ENCODE measurements around the gene LGALS9B. TPM values are rescaled to one million over a fixed set of nuclear protein-coding genes. Genes with fewer than 3 reads are reported as not detected.
"Not testable (repeated sequence)": the region's sequence is repeated elsewhere in the genome, so short reads cannot be mapped to it uniquely, and the experiment has no call there.

The LGALS9B gene
- total and polyA plus RNA-seq, 7 donors = not detected

DNA sequence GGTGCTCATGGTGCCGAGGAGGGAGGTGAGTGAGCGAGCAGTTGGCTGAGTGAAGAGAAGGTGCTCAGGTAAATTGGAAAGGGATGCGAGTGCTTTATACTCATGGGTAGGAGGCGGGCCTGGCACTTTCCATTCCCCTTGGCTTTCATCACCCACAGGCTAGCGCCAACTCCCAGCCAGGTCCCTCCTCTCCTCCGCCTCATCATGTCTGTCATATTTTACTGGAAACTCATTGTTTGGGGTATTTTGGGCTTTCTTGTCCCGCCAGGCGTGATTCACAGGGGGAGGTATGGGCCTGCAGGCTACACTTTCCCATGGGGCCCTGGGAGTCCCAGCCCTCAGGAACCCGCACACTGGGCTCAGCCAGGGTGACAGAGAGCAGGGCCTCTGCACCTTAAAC is 26.8 kb upstream of the LGALS9B start:
- H3K36me3 ChIP-seq (ENCODE audit: insufficient read depth in 1 of 2, low read depth in 1 of 2); DNase-seq; H3K27ac ChIP-seq; H3K4me1 ChIP-seq; H3K4me3 ChIP-seq; H3K27me3 ChIP-seq (ENCODE audit: insufficient read depth in 3 of 3, low read length in 2 of 3); intact Hi-C loops (cut with DNase I); ATAC-seq; H3K9me3 ChIP-seq: not testable (repeated sequence)
- 89 to 100% (median 91%) methylated on average over 2 to 5 of the region's 9 CpGs for WGBS, 3 donors

DNA sequence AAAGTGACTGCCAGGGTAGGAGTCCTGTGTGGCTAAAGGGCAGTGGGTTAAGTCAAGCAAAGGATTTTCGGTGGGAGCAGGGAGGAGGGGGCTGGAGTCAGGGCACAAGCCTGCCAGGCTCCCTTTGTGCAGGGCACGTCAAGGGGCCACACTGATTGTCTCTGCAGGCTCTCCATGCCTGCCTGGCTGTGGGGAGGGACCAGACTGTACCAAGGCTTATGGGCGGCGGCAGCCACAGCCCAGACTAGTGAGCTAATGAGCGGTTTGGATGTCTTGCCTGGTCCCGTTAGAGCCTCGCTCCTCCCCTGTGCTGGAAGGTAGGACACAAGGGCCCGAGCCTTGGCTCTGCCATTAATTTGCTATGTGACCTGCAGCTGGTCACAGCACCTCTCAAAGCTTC is 25.6 kb upstream of the LGALS9B start:
- DNase-seq; H3K4me3 ChIP-seq; H3K9me3 ChIP-seq; ATAC-seq; H3K36me3 ChIP-seq (ENCODE audit: insufficient read depth in 1 of 2, low read depth in 1 of 2); H3K27me3 ChIP-seq (ENCODE audit: insufficient read depth in 3 of 3, low read length in 2 of 3); H3K4me1 ChIP-seq; intact Hi-C loops (cut with DNase I); H3K27ac ChIP-seq: not testable (repeated sequence)
- 73 to 84% (median 74%) methylated on average over 4 to 6 of the region's 8 CpGs for WGBS, 3 donors

DNA sequence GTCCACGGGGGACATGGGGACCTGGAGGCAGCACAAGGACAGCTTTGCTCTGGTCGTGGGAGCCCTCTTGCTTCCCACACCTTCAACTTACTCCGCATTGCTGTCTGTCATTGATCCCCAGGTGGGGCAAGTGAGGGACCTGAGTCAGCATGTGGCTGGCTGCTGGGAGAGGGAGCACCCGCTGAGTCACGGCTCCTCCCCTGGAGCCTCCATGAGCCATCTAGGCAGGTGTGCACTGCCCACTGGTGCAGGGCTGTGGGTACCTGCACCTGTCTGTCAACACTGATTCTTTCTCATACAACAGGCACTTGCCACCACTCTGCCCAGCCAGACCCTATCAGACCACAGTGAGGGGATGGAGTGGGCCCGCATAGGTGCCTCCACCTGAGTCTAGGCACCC is 24.8 kb upstream of the LGALS9B start:
- H3K9me3 ChIP-seq; H3K27me3 ChIP-seq (ENCODE audit: insufficient read depth in 3 of 3, low read length in 2 of 3); H3K36me3 ChIP-seq (ENCODE audit: insufficient read depth in 1 of 2, low read depth in 1 of 2); ATAC-seq; H3K27ac ChIP-seq; H3K4me1 ChIP-seq; H3K4me3 ChIP-seq; DNase-seq; intact Hi-C loops (cut with DNase I): not testable (repeated sequence)
- 66 to 100% (median 73%) methylated on average over 1 to 3 of the region's 6 CpGs for WGBS, 3 donors

DNA sequence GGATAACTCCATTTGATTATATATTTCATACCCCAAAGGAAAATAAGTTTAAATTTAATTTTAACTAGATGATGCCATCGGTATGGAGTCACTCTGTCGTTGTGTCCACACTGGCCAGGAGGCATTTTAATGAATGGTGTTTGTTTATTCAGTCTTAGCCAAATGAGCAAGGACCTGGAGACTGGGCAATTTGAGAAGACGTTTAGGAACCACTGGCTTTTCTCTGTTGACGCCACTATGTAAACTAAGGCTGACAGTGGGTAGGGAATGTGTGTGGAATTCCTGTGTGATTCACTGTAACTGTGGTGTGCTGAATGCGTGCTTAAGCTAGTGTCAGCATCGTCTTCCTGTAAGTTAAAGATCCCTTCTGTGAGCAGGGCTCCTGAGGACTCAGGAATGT is 17.6 kb upstream of the LGALS9B start:
- H3K4me1 ChIP-seq; H3K36me3 ChIP-seq (ENCODE audit: insufficient read depth in 1 of 2, low read depth in 1 of 2); DNase-seq; H3K27me3 ChIP-seq (ENCODE audit: insufficient read depth in 3 of 3, low read length in 2 of 3); H3K9me3 ChIP-seq; H3K4me3 ChIP-seq; intact Hi-C loops (cut with DNase I); H3K27ac ChIP-seq; ATAC-seq: not testable (repeated sequence)
- WGBS, 3 donors = 19 to 32% (median 22%) methylated on average over 4 to 5 of the region's 6 CpGs

DNA sequence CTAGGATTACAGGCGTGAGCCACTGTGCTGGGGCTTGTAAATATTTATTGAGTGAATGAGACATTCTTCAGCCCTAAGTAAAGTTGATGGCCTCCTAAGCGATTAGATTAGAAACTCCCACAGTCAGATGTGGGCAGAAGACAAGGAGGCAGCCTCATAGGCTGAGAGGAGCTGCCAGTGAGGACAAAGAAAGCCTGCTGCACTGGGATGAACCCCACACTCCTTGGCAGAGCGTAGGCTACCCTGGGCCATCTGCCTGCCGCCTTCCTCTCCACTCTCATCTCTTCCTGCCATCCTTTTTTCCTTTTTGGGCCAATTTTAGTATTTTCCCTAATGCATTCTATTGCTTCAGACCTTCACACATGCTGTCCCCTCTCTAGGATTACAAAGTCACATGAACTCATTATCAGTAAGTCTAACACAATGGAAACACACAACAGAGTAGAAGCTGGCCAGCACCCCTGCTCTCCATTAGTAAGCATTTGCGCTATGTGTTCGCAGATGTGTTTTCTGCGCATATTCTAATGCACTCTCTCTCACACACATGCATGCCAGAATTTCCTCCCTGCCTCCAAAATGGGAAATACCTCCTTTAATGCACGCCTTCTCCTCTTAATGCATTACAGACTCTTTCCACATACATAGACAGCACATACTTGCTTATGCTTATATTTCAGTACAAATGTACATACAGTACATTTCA is 12.7 kb upstream of the LGALS9B start:
- ATAC-seq; H3K36me3 ChIP-seq (ENCODE audit: insufficient read depth in 1 of 2, low read depth in 1 of 2); H3K27me3 ChIP-seq (ENCODE audit: insufficient read depth in 3 of 3, low read length in 2 of 3); H3K4me3 ChIP-seq; H3K27ac ChIP-seq; H3K9me3 ChIP-seq; DNase-seq; intact Hi-C loops (cut with DNase I); H3K4me1 ChIP-seq: not testable (repeated sequence)
- 79 to 83% (median 81%) methylated on average over 4 to 6 of the region's 8 CpGs for WGBS, 3 donors

DNA sequence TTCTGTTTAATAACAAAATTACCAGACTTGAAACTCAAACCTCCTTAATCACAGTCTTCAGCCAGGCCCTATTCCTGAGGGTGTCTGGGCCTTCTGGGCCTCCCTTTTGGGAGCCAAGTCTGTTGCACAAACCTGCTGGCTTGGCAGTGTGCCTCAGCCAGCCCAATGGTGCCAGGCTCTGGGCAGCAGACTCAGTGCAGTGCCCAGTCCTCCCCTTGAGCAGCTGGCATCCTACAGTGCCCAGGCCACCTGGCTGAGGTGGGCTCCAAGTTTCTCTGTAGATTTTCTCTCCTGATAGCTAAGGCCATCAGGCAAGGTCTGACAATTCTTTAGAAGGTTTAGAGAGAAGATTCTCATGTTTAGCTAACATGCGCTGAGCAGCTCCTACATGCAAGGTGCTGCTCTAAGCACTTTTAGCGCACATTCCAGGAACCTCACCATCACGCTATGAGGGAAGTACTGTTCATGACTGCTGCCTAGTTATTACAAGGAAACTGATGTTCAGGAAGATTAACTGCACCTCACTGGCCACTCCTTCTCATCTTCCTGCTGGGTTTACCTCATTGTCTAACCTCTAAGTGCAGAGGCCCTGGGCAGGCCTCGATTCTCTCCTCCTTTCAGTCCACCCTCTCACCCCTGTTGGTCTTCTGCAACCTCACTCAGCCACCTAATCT is 10.2 kb upstream of the LGALS9B start:
- H3K9me3 ChIP-seq; DNase-seq; H3K27ac ChIP-seq; H3K4me3 ChIP-seq; intact Hi-C loops (cut with DNase I); H3K27me3 ChIP-seq (ENCODE audit: insufficient read depth in 3 of 3, low read length in 2 of 3); ATAC-seq; H3K36me3 ChIP-seq (ENCODE audit: insufficient read depth in 1 of 2, low read depth in 1 of 2); H3K4me1 ChIP-seq: not testable (repeated sequence)
- 73 to 82% (median 76%) methylated on average over 2 to 3 of the region's 4 CpGs for WGBS, 3 donors

DNA sequence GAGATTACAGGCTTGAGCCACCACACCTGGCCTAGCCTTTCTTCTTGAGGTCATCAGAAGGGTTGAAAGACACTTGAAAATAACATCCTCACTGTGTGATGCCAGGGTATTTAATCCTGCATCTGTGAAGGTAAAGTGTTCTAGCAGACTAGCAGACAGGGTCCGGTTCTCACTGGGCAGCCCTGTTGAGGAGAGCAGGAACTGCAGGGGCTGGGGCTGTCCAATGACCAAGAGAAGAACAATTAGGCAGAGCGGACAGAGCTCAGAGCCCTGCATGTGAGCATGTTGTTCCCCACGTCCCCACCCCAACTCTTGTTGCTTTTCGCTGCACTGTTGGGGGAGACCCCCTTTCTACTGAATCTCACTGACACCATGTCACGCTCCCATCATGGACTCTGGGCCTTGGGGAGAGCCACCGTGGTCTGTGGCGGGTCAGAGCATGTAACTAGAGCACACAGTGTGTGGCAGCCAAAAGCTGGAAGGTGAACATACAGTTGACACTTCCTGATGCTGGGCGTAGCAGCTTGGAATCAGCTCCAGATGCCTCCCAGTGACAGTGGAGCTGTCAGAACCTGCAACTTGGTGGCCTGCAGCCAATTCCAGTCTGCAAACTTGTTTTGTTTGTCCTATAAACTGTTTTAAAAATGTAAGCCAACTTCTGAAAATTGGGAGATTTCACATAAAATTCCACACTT is 7.9 kb upstream of the LGALS9B start:
- intact Hi-C loops (cut with DNase I) = not testable (repeated sequence)

DNA sequence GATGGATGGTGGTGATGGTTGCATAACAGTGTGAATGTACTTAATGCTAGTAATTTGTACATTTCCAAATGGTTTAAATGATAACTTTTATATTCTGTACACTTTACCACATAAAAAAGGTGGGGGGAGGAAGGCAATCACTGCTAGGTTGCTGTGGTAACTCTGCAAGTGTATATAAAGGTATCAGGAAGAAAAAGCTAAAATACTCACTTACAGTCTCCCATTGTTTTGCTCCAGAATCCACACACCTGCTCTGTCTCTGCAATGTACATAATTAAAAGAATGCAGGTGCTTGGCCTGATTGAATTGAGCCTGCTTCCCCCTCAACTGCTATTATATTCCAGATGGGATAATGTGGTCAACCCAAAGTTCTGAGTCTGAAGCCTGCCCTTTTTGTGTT is 6.7 kb upstream of the LGALS9B start:
- H3K27me3 ChIP-seq (ENCODE audit: insufficient read depth in 3 of 3, low read length in 2 of 3); DNase-seq; H3K9me3 ChIP-seq; H3K4me1 ChIP-seq; ATAC-seq; H3K4me3 ChIP-seq; intact Hi-C loops (cut with DNase I); H3K27ac ChIP-seq; H3K36me3 ChIP-seq (ENCODE audit: insufficient read depth in 1 of 2, low read depth in 1 of 2): not testable (repeated sequence)

More for the DNA sequence above, 7.9 kb upstream of the LGALS9B start:
- not testable (repeated sequence) for H3K4me1 ChIP-seq; H3K36me3 ChIP-seq (ENCODE audit: insufficient read depth in 1 of 2, low read depth in 1 of 2); H3K27ac ChIP-seq; DNase-seq; H3K4me3 ChIP-seq; H3K27me3 ChIP-seq (ENCODE audit: insufficient read depth in 3 of 3, low read length in 2 of 3); H3K9me3 ChIP-seq; ATAC-seq
- 74 to 86% (median 78%) methylated on average over 5 to 7 of the region's 8 CpGs for WGBS, 3 donors

DNA sequence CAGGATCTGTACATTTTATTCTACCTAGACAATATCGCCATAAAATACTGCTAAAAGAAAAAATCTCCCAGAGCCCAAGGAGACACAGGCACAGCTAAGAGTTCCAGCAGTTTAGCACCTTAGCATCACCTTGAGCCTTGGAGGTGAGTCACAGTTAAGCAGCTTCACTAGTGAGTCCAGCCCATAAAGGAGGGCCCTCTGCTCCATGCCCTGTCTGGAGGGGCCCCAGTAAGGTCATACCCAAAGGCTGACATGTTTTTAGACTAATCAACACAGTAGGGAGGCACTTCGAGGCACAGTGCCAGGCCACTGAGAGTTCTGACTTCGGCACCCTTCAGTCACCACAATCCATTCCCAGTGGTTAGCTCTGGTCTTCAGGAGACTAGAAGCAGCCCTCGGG is 2.6 kb upstream of the LGALS9B start:
- H3K36me3 ChIP-seq (ENCODE audit: insufficient read depth in 1 of 2, low read depth in 1 of 2); H3K9me3 ChIP-seq; DNase-seq; H3K4me1 ChIP-seq; H3K27ac ChIP-seq; H3K4me3 ChIP-seq; H3K27me3 ChIP-seq (ENCODE audit: insufficient read depth in 3 of 3, low read length in 2 of 3); intact Hi-C loops (cut with DNase I); ATAC-seq: not testable (repeated sequence)
- WGBS, 3 donors = 33 to 60% (median 60%) methylated on average over 1 to 2 of the region's 4 CpGs

DNA sequence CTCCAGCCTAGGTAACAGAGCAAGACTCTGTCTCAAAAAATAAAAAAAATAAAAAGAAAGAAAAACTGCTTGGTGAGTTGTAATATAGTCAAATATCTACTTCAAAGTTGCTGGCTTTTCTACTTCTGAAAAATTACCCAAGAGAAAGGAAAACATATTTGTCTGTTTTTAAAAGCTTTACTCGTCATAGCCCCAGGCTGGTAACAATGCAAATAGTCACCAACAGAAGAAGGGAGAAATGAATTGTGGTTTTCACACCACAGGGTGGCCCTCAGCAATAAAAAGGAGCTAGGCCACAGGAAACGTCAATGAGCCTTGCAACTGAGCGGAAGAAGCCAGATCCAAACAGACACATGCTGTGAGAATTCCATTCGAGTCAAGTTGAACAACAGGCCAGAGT is 1.8 kb upstream of the LGALS9B start:
- WGBS, 3 donors = 40% methylated on average over 2 of the region's 4 CpGs; no CpG with 5 or more reads in 2 of the 3 donors
- H3K27ac ChIP-seq; H3K4me3 ChIP-seq; H3K4me1 ChIP-seq; intact Hi-C loops (cut with DNase I); ATAC-seq; DNase-seq; H3K36me3 ChIP-seq (ENCODE audit: insufficient read depth in 1 of 2, low read depth in 1 of 2); H3K27me3 ChIP-seq (ENCODE audit: insufficient read depth in 3 of 3, low read length in 2 of 3); H3K9me3 ChIP-seq: not testable (repeated sequence)

DNA sequence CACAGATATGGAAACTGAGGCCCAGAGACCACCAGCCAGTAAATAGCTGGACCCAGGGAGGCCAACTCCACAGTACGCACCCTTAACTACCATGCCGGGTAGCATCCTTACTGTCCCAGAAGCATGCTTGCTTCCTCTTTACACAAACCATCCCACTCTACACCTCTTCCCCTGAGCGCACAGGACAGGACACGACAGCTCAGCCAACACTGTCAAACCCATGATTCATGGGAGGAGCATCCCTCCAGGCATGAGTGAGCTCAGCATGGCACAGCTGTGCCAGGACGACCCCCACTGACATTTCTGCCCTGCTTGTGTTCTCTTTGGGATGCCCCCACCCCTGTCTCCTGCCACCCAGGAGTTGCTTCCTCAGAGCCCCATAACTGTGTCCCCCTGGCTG is 340 bp downstream of the LGALS9B start:
- DNase-seq; ATAC-seq; H3K36me3 ChIP-seq (ENCODE audit: insufficient read depth in 1 of 2, low read depth in 1 of 2); intact Hi-C loops (cut with DNase I); H3K27me3 ChIP-seq (ENCODE audit: insufficient read depth in 3 of 3, low read length in 2 of 3); H3K9me3 ChIP-seq; H3K4me1 ChIP-seq; H3K27ac ChIP-seq; H3K4me3 ChIP-seq: not testable (repeated sequence)
- WGBS, 3 donors = 50 to 62% (median 59%) methylated on average over 3 of the region's 5 CpGs
